ENCODE data around the gene KPNA2.
"Not testable (repeated sequence)": the region's sequence is repeated elsewhere in the genome, so short reads cannot be mapped to it uniquely, and the experiment has no call there.

KPNA2 gene

GRCh38 chr17:68020409-68020756 is 15.2 kb upstream of the KPNA2 start:
- DNase-seq (ENCODE audit: low spot score): no peak

GRCh38 chr17:68020791-68021190 is 14.7 kb upstream of the KPNA2 start:
- not testable (repeated sequence) for DNase-seq (ENCODE audit: low spot score)

GRCh38 chr17:68021963-68022362 is 13.6 kb upstream of the KPNA2 start:
- no peak for DNase-seq (ENCODE audit: low spot score)

- not testable (repeated sequence) for DNase-seq (ENCODE audit: low spot score)
Measured at GRCh38 chr17:68022547-68022946, 13.0 kb upstream of the KPNA2 start.

- DNase-seq (ENCODE audit: low spot score): no peak
Measured at GRCh38 chr17:68029512-68030215, 5.9 kb upstream of the KPNA2 start.

GRCh38 chr17:68033636-68034451 is 1.7 kb upstream of the KPNA2 start:
- peak; percentile 55 for DNase-seq (ENCODE audit: low spot score)

- no peak for DNase-seq (ENCODE audit: low spot score)
Measured at GRCh38 chr17:68034452-68034776, 1.1 kb upstream of the KPNA2 start.

- no peak for DNase-seq (ENCODE audit: low spot score)
Measured at GRCh38 chr17:68035131-68035522, 408 bp upstream of the KPNA2 start.

- DNase-seq (ENCODE audit: low spot score): no peak
Measured at GRCh38 chr17:68036304-68037147, 991 bp downstream of the KPNA2 start.

GRCh38 chr17:68047153-68047846 is 11.8 kb downstream of the KPNA2 start:
- no peak for DNase-seq (ENCODE audit: low spot score)

GRCh38 chr17:68047890-68048542 is 12.5 kb downstream of the KPNA2 start:
- not testable (repeated sequence) for DNase-seq (ENCODE audit: low spot score)

- DNase-seq (ENCODE audit: low spot score): no peak
Measured at GRCh38 chr17:68048996-68049395, 13.5 kb downstream of the KPNA2 start.

- DNase-seq (ENCODE audit: low spot score): not testable (repeated sequence)
Measured at GRCh38 chr17:68049812-68050437, 14.4 kb downstream of the KPNA2 start.

GRCh38 chr17:68051321-68052312 is 16.1 kb downstream of the KPNA2 start:
- DNase-seq (ENCODE audit: low spot score): not testable (repeated sequence)

GRCh38 chr17:68052810-68053209 is 17.3 kb downstream of the KPNA2 start:
- DNase-seq (ENCODE audit: low spot score): no peak

GRCh38 chr17:68053231-68054013 is 17.9 kb downstream of the KPNA2 start:
- DNase-seq (ENCODE audit: low spot score): peak; percentile 64

GRCh38 chr17:68054296-68054900 is 18.9 kb downstream of the KPNA2 start:
- DNase-seq (ENCODE audit: low spot score): peak; percentile 23

GRCh38 chr17:68057531-68057952 is 22.0 kb downstream of the KPNA2 start:
- peak; percentile 16 for DNase-seq (ENCODE audit: low spot score)

- no peak for DNase-seq (ENCODE audit: low spot score)
Measured at GRCh38 chr17:68060336-68060735, 24.8 kb downstream of the KPNA2 start.
